ENCODE results near the gene FSCB. TPM values are rescaled to one million over a fixed set of nuclear protein-coding genes. Genes with fewer than 3 reads are reported as not detected.
"Not testable (repeated sequence)": the region's sequence is repeated elsewhere in the genome, so short reads cannot be mapped to it uniquely, and the experiment has no call there.

FSCB gene
- total RNA-seq, 4 donors from 2014 or later = 0.15 to 0.31 TPM; not detected in 2

- ATAC-seq = no peak
- no peaks in the 10 kb centered on the region for H3K4me1 ChIP-seq
- H3K27ac ChIP-seq = no peak overlapping the region
- H3K9me3 ChIP-seq = no peaks in the 10 kb centered on the region
- H3K27me3 ChIP-seq = no peaks in the 10 kb centered on the region
- no peak overlapping the region for H3K4me3 ChIP-seq
- no peaks in the 10 kb centered on the region for H3K36me3 ChIP-seq
- no peak for TF ChIP-seq EP300 (IDR thresholded peaks at IDR 0.05)
- TF ChIP-seq POLR2AphosphoS5 (IDR thresholded peaks at IDR 0.05) = no peak
- TF ChIP-seq, protein P1, sequence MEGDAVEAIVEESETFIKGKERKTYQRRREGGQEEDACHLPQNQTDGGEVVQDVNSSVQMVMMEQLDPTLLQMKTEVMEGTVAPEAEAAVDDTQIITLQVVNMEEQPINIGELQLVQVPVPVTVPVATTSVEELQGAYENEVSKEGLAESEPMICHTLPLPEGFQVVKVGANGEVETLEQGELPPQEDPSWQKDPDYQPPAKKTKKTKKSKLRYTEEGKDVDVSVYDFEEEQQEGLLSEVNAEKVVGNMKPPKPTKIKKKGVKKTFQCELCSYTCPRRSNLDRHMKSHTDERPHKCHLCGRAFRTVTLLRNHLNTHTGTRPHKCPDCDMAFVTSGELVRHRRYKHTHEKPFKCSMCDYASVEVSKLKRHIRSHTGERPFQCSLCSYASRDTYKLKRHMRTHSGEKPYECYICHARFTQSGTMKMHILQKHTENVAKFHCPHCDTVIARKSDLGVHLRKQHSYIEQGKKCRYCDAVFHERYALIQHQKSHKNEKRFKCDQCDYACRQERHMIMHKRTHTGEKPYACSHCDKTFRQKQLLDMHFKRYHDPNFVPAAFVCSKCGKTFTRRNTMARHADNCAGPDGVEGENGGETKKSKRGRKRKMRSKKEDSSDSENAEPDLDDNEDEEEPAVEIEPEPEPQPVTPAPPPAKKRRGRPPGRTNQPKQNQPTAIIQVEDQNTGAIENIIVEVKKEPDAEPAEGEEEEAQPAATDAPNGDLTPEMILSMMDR (IDR thresholded peaks at IDR 0.05) = no peak
- no peak for TF ChIP-seq POLR2A (IDR thresholded peaks at IDR 0.05)
- 68 to 85% methylated on average over 3 of the region's 3 CpGs for WGBS, 2 donors (ENCODE audit: low coverage in 1 of 2)
Observed at GRCh38 chr14:44525237-44525636, 18.2 kb upstream of the FSCB start.

DNA sequence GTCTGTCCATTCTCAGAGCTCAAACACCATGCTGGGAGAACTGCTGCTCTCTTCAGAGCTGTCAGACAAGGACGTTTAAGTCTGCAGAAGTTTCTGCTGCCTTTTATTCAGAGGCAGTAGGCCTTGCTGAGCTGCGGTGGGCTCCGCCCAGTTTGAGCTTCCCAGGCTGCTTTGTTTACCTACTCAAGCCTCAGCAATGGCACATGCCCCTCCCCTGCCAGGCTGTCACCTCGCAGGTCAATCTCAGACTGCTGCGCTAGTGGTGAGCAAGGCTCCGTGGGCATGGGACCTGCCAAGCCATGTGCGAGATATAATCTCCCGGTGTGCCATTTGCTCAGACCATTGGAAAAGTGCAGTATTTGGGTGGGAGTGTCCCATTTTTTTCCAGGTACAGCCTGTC, 8.6 kb upstream of the FSCB start:
- H3K4me3 ChIP-seq, ATAC-seq, H3K4me1 ChIP-seq, H3K27me3 ChIP-seq, H3K36me3 ChIP-seq, H3K27ac ChIP-seq: not testable (repeated sequence)
- WGBS, 2 donors (ENCODE audit: low coverage in 1 of 2) = no CpG with 5 or more reads among the region's 8 CpGs
- peaks cover 0 to 16% (median 0%) of the 10 kb centered on the region in 3 donors for H3K9me3 ChIP-seq

DNA sequence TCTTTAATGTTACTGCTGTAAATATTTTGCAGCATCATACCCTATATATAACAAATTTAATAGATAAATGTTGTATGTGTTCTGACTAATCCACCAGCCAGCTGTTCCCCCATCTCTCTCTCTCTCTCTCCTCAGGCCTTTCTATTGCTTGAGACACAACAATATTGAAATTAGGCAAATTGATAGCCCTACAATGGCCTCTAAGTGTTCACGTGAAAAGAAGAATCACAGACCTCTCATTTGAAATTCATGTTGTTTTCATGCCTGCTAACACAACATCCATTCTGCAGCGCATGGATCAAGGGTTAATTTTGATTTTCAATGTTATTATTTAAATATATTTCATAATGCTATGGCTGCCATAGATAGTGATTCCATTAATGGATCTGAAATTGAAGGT, 1.8 kb upstream of the FSCB start:
- no peak overlapping the region for H3K4me3 ChIP-seq
- no peak overlapping the region for H3K27ac ChIP-seq
- H3K4me1 ChIP-seq = no peaks in the 10 kb centered on the region
- no peak for ATAC-seq
- peaks cover 0 to 24% (median 0%) of the 10 kb centered on the region in 3 donors for H3K9me3 ChIP-seq
- H3K27me3 ChIP-seq = no peaks in the 10 kb centered on the region
- WGBS, 2 donors (ENCODE audit: low coverage in 1 of 2) = 78 to 81% methylated on average over 2 of the region's 2 CpGs
- H3K36me3 ChIP-seq = no peaks in the 10 kb centered on the region
- no peak for TF ChIP-seq POLR2AphosphoS5 (IDR thresholded peaks at IDR 0.05)
- TF ChIP-seq, protein P1 (IDR thresholded peaks at IDR 0.05) = no peak

GRCh38 chr14:44505588-44505987, 1.5 kb downstream of the FSCB start:
- Histone ChIP-seq H3K36me3 (no peaks in the 10 kb centered on the region), H3K27me3 (no peaks in the 10 kb centered on the region), H3K9me3 (peaks cover 0 to 19% (median 0%) of the 10 kb centered on the region in 3 donors), H3K4me3 (no peak overlapping the region), H3K4me1 (no peaks in the 10 kb centered on the region), H3K27ac (no peak overlapping the region)
- WGBS, 2 donors (ENCODE audit: low coverage in 1 of 2) = no CpG with 5 or more reads among the region's 3 CpGs
- TF ChIP-seq POLR2A (IDR thresholded peaks at IDR 0.05) = no peak
- no peak for TF ChIP-seq POLR2AphosphoS5 (IDR thresholded peaks at IDR 0.05)
- TF ChIP-seq, protein P1 (IDR thresholded peaks at IDR 0.05) = no peak
- TF ChIP-seq EP300 (IDR thresholded peaks at IDR 0.05) = no peak
- no peak for ATAC-seq

DNA sequence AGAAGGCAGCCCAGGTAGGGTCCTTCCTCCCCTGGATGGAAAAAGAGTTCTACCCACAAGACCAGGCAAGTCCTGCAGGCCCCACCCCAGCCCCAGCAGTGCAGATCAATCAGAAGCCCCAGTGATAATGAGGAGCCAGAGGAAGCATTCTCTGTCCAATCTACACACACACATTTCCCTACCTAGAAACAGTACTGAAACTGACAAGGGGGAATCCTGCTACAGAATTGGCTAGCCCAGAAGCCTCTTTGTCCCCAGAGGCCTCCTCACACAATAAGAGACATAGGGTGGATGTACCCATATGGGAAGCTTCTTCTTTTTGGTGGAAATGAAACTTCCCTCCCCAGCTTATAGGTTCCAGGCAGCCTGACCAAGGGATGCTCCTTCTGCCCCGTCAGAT, 9.9 kb downstream of the FSCB start:
- no peaks in the 10 kb centered on the region for H3K4me1 ChIP-seq
- no peak overlapping the region for H3K4me3 ChIP-seq
- H3K27me3 ChIP-seq = no peaks in the 10 kb centered on the region
- no peaks in the 10 kb centered on the region for H3K9me3 ChIP-seq
- H3K27ac ChIP-seq = no peak overlapping the region
- ATAC-seq = no peak
- TF ChIP-seq POLR2AphosphoS5 (IDR thresholded peaks at IDR 0.05) = no peak
- no peak for TF ChIP-seq POLR2A (IDR thresholded peaks at IDR 0.05)
- TF ChIP-seq, protein P1 (IDR thresholded peaks at IDR 0.05) = no peak
- TF ChIP-seq EP300 (IDR thresholded peaks at IDR 0.05) = no peak
- WGBS, 2 donors (ENCODE audit: low coverage in 1 of 2) = 63 to 80% methylated on average over 1 of the region's 1 CpG
- H3K36me3 ChIP-seq = no peaks in the 10 kb centered on the region

- Histone ChIP-seq H3K36me3 (no peaks in the 10 kb centered on the region), H3K4me1 (no peaks in the 10 kb centered on the region), H3K4me3 (no peak overlapping the region), H3K9me3 (no peaks in the 10 kb centered on the region), H3K27me3 (no peaks in the 10 kb centered on the region), H3K27ac (no peak overlapping the region)
- TF ChIP-seq, protein P1 (IDR thresholded peaks at IDR 0.05) = no peak
- TF ChIP-seq EP300 (IDR thresholded peaks at IDR 0.05) (no peak), POLR2AphosphoS5 (IDR thresholded peaks at IDR 0.05) (no peak), POLR2A (IDR thresholded peaks at IDR 0.05) (no peak)
- ATAC-seq = no peak
Observed at GRCh38 chr14:44494137-44494536, 12.9 kb downstream of the FSCB start.

All from gastroesophageal sphincter (tissue), 4 donors.